Activated naive CD8-positive, alpha-beta T cell treated with anti-CD3 and anti-CD28 coated beads, Interleukin-2, amount 50 U/mL, for 24 hours (primary cell): ENCODE data around the gene NELL1.

Source experiments
- ATAC-seq: fragments of 150-1000 bp; cut with Tn5 transposase; one replicate; pipeline ENCODE4 v1.10.0; 2021
- DNase-seq: peaks from one replicate; pipeline ENCODE4 v3.0.0; 2021
- H3K27ac Mint-ChIP-seq: one replicate; pipeline ENCODE4 v1.8.0; 2021; ENCODE audit warnings: mild to moderate bottlenecking, mixed read lengths
- H3K27me3 Mint-ChIP-seq: one replicate; pipeline ENCODE4 v1.8.0; 2021; ENCODE audit warnings: mixed read lengths
- H3K36me3 Mint-ChIP-seq: one replicate; pipeline ENCODE4 v1.8.0; 2021; ENCODE audit warnings: low read depth, mixed read lengths
- H3K4me1 Mint-ChIP-seq: one replicate; pipeline ENCODE4 v1.8.0; 2021; ENCODE audit warnings: mixed read lengths
- H3K4me3 Mint-ChIP-seq: one replicate; pipeline ENCODE4 v1.8.0; 2021; ENCODE audit warnings: mild to moderate bottlenecking, moderate library complexity, mixed read lengths
- H3K9me3 Mint-ChIP-seq: one replicate; pipeline ENCODE4 v1.8.0; 2021; ENCODE audit warnings: mixed read lengths

NELL1 gene

GRCh38 chr11:20668844-20669819 is at the start of gene NELL1:
Gene NELL1, plus strand, starts transcription at chr11:20669586.
- H3K4me3 Mint-ChIP-seq, result no peak within 1 kb of the TSS
- H3K4me1 Mint-ChIP-seq, result no peaks in the 10 kb centered on the region
- no peak for ATAC-seq
- H3K9me3 Mint-ChIP-seq, result no peaks in the 10 kb centered on the region
- H3K27ac Mint-ChIP-seq, result no peak within 1 kb of the TSS
- DNase-seq, result no peak
- peaks cover 67% of the 10 kb centered on the region for H3K27me3 Mint-ChIP-seq
- no peaks in the 10 kb centered on the region for H3K36me3 Mint-ChIP-seq

DNA sequence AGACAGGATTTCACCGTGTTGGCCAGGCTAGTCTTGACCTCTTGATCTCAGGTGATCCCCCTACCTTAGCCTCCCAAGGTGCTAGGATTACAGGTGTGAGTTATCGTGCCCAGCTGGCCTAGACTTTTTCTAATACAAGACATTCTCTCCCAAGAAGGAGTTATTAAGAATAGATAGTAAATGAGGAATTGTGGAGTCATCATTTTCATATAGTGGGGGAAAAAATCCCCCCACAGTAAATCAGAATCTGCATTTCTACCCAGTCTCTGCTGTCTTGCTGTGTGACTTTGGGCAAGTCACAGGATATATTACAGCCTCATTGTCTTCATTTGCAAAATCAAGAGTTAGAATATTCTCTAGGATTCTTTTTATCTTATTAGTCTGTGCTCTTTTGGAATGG is 48.4 kb upstream of the NELL1 start:
- H3K4me3 Mint-ChIP-seq, result no peak overlapping the region
- H3K36me3 Mint-ChIP-seq, result no peaks in the 10 kb centered on the region
- peaks cover 12% of the 10 kb centered on the region for H3K27me3 Mint-ChIP-seq
- no peak overlapping the region for H3K27ac Mint-ChIP-seq
- H3K4me1 Mint-ChIP-seq, result no peaks in the 10 kb centered on the region
- ATAC-seq (no peak), DNase-seq (no peak)
- no peaks in the 10 kb centered on the region for H3K9me3 Mint-ChIP-seq

GRCh38 chr11:20621679-20622078 is 47.7 kb upstream of the NELL1 start:
- Mint-ChIP-seq H3K27ac (no peak overlapping the region), H3K27me3 (peaks cover 11% of the 10 kb centered on the region), H3K4me1 (no peaks in the 10 kb centered on the region), H3K4me3 (no peak overlapping the region), H3K9me3 (no peaks in the 10 kb centered on the region), H3K36me3 (no peaks in the 10 kb centered on the region)
- DNase-seq (no peak), ATAC-seq (no peak)

GRCh38 chr11:20623252-20623651 is 46.1 kb upstream of the NELL1 start:
- no peaks in the 10 kb centered on the region for H3K9me3 Mint-ChIP-seq
- ATAC-seq (no peak), DNase-seq (no peak)
- no peaks in the 10 kb centered on the region for H3K36me3 Mint-ChIP-seq
- H3K4me1 Mint-ChIP-seq, result no peaks in the 10 kb centered on the region
- no peak overlapping the region for H3K4me3 Mint-ChIP-seq
- H3K27me3 Mint-ChIP-seq, result peaks cover 11% of the 10 kb centered on the region
- H3K27ac Mint-ChIP-seq, result no peak overlapping the region

DNA sequence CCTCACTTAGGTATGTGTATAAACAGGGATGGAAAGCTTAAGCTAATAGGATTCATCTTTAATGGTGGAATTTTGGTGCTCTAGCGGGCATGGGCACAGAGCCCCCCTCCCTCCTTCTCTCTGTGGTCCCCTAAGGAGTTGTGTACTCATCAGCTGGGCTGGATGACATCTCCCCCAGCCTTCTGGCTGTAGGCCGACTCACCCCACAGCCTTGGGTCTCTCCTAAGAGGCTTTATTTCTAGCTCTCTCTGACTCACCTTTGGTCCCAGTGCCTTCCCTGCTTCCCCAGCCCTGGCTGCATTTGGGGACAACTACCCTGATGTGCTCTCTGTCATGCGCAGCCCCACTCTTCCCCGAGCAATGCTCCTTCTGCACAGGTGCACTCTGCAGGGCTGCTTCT is 43.1 kb upstream of the NELL1 start:
- Mint-ChIP-seq H3K4me3 (no peak overlapping the region), H3K36me3 (no peaks in the 10 kb centered on the region), H3K9me3 (no peaks in the 10 kb centered on the region), H3K27me3 (peaks cover 11% of the 10 kb centered on the region), H3K4me1 (no peaks in the 10 kb centered on the region), H3K27ac (no peak overlapping the region)
- DNase-seq (no peak), ATAC-seq (no peak)

GRCh38 chr11:20627026-20627425 is 42.4 kb upstream of the NELL1 start:
- ATAC-seq, result no peak
- no peak overlapping the region for H3K27ac Mint-ChIP-seq

DNA sequence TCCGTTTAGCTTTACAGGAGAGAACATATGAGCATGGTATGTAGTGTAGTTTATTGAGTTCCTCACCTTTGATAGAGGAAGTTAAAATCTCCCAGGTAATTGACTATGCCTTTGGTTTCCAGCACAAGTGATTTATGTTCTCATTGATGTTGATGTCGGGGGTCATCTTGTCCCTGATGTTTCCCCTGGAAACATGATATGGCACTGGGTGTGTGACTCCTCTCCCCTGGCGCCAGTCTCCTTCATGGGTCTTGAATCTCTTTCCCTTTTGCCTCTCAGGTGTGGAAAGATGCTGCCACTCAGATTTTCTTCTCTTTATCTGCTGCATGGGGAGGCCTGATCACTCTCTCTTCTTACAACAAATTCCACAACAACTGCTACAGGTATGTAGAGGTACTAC is 41.7 kb upstream of the NELL1 start:
- H3K27me3 Mint-ChIP-seq, result peaks cover 11% of the 10 kb centered on the region
- no peaks in the 10 kb centered on the region for H3K36me3 Mint-ChIP-seq
- no peak for DNase-seq
- H3K4me1 Mint-ChIP-seq, result no peaks in the 10 kb centered on the region
- H3K27ac Mint-ChIP-seq, result no peak overlapping the region
- H3K9me3 Mint-ChIP-seq, result no peaks in the 10 kb centered on the region
- no peak overlapping the region for H3K4me3 Mint-ChIP-seq
- no peak for ATAC-seq

More at GRCh38 chr11:20627026-20627425, 42.4 kb upstream of the NELL1 start:
- peaks cover 11% of the 10 kb centered on the region for H3K27me3 Mint-ChIP-seq
- H3K36me3 Mint-ChIP-seq, result no peaks in the 10 kb centered on the region
- no peaks in the 10 kb centered on the region for H3K9me3 Mint-ChIP-seq
- no peaks in the 10 kb centered on the region for H3K4me1 Mint-ChIP-seq
- no peak for DNase-seq
- no peak overlapping the region for H3K4me3 Mint-ChIP-seq

- Mint-ChIP-seq H3K36me3 (no peaks in the 10 kb centered on the region), H3K27ac (no peak overlapping the region), H3K9me3 (no peaks in the 10 kb centered on the region), H3K4me3 (no peak overlapping the region), H3K27me3 (peaks cover 4% of the 10 kb centered on the region), H3K4me1 (no peaks in the 10 kb centered on the region)
- ATAC-seq, result no peak
- no peak for DNase-seq
Observed at GRCh38 chr11:20631519-20632168, 37.7 kb upstream of the NELL1 start.

- DNase-seq (no peak), ATAC-seq (no peak)
- Mint-ChIP-seq H3K9me3 (no peaks in the 10 kb centered on the region), H3K4me3 (no peak overlapping the region), H3K4me1 (no peaks in the 10 kb centered on the region), H3K27ac (no peak overlapping the region), H3K27me3 (peaks cover 4% of the 10 kb centered on the region), H3K36me3 (no peaks in the 10 kb centered on the region)
Observed at GRCh38 chr11:20632169-20632532, 37.2 kb upstream of the NELL1 start.

DNA sequence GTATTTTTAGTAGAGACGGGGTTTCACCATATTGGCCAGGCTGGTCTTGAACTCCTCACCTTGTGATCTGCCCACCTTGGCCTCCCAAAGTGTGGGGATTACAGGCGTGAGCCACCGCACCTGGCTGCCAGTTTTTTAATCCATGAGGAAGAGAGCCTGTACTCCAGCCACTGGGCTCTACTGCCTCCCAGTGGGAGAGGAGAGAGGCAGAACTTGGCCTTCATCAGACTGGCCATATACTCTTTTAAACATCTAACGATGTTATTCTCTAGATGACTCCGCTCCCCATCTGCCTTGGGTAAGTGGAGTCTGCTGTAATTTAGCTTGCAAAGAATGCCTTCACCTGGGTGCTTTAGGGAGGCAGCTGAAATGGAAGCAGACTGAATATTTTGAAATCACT is 35.3 kb upstream of the NELL1 start:
- Mint-ChIP-seq H3K36me3 (no peaks in the 10 kb centered on the region), H3K9me3 (no peaks in the 10 kb centered on the region)

DNA sequence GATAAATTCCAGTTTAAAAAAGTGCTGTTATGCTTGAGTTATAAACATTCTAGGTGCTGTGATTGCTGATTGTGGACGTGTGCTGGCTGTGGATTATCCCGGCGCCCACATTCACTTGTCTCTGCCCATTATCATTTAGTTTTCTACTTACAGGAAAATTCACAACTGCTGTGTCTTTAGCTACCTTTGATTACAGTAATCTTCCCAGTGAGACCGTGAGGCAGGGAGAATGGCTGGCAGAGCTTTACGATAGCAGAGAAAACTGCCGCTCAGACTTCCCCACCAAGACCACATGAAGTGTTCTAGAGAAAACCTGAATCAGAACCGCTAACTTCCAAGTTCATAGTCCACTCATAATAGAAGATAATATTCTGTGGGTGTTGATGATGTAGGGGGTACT is 34.6 kb upstream of the NELL1 start:
- Mint-ChIP-seq H3K9me3 (no peaks in the 10 kb centered on the region), H3K27ac (no peak overlapping the region), H3K36me3 (no peaks in the 10 kb centered on the region), H3K4me3 (no peak overlapping the region), H3K4me1 (no peaks in the 10 kb centered on the region), H3K27me3 (peaks cover 7% of the 10 kb centered on the region)
- DNase-seq, result no peak
- ATAC-seq, result no peak

More for the DNA sequence above, 35.3 kb upstream of the NELL1 start:
- ATAC-seq (no peak), DNase-seq (no peak)
- H3K4me1 Mint-ChIP-seq, result no peaks in the 10 kb centered on the region
- H3K27me3 Mint-ChIP-seq, result peaks cover 7% of the 10 kb centered on the region
- H3K4me3 Mint-ChIP-seq, result no peak overlapping the region
- H3K27ac Mint-ChIP-seq, result no peak overlapping the region

DNA sequence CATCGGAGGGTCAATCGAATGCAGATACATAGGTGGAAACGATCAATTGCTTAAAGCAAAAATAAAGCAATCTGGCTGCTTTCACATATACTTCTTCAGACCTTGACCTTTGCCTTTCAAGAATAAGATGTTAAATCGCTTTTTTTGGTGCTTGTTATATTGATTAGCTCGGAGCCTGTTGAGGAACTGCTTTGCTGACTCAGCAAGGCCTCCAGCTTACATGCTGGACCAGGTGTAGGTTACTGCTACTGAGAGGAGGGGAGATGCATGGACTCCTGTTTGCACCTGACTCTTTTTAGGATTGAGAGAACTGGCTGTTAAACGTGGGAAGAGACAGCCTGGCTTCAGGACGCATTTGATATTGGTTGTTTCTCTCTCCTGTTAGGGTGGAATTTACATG is 31.3 kb upstream of the NELL1 start:
- H3K4me1 Mint-ChIP-seq, result no peaks in the 10 kb centered on the region

GRCh38 chr11:20639688-20640087 is 29.7 kb upstream of the NELL1 start:
- H3K4me1 Mint-ChIP-seq, result no peaks in the 10 kb centered on the region
- no peak for DNase-seq
- ATAC-seq, result no peak
- no peak overlapping the region for H3K27ac Mint-ChIP-seq
- no peak overlapping the region for H3K4me3 Mint-ChIP-seq
- peaks cover 10% of the 10 kb centered on the region for H3K27me3 Mint-ChIP-seq
- H3K36me3 Mint-ChIP-seq, result no peaks in the 10 kb centered on the region
- H3K9me3 Mint-ChIP-seq, result no peaks in the 10 kb centered on the region

More for the DNA sequence above, 31.3 kb upstream of the NELL1 start:
- Mint-ChIP-seq H3K4me3 (no peak overlapping the region), H3K9me3 (no peaks in the 10 kb centered on the region), H3K27ac (no peak overlapping the region), H3K36me3 (no peaks in the 10 kb centered on the region), H3K27me3 (peaks cover 10% of the 10 kb centered on the region)
- ATAC-seq (no peak), DNase-seq (no peak)

DNA sequence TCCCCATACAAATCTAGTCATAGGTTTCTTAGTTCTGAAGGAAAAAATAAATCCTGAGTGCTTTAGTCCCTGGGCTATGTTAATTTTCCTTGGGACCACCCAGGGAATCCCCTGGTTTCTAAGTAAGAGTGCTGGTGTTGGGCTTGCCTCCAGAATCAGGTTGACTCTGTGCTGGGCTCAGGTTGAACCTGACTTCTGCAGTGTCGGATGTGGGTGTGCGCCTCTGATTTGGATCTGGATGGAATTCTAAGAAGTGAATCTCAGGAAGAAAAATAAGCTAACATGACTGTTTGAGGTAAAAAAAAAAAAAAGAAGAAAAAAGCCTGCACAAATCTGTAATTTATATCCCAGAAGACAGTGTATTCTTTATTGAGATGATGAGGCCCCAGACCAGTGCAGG is 29.0 kb upstream of the NELL1 start:
- H3K27ac Mint-ChIP-seq, result no peak overlapping the region
- no peaks in the 10 kb centered on the region for H3K9me3 Mint-ChIP-seq
- H3K27me3 Mint-ChIP-seq, result peaks cover 11% of the 10 kb centered on the region
- DNase-seq, result no peak
- no peaks in the 10 kb centered on the region for H3K36me3 Mint-ChIP-seq
- no peak for ATAC-seq
- no peaks in the 10 kb centered on the region for H3K4me1 Mint-ChIP-seq
- H3K4me3 Mint-ChIP-seq, result no peak overlapping the region

DNA sequence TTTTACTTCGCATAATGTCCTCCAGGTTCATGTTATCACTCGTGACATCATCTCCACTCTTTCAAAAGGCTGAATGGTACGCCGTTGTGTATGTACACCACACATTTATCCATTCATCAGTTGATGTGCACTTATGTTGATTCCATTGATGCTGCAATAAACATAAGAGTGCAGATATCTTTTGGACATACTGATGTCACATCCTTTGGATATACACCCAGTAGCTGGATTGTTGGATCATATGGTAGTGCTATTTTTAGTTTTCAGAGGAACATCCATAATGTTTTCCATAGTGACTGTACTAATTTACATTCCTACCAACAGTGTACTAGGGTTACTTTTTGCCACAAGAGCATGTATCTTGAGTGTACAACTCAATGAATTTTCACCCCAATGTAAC is 25.0 kb upstream of the NELL1 start:
- no peaks in the 10 kb centered on the region for H3K4me1 Mint-ChIP-seq
- H3K27me3 Mint-ChIP-seq, result peaks cover 12% of the 10 kb centered on the region
- no peaks in the 10 kb centered on the region for H3K9me3 Mint-ChIP-seq
- no peak for ATAC-seq
- H3K36me3 Mint-ChIP-seq, result no peaks in the 10 kb centered on the region
- DNase-seq, result no peak
- no peak overlapping the region for H3K27ac Mint-ChIP-seq
- H3K4me3 Mint-ChIP-seq, result no peak overlapping the region
